HCT116 (cell line): Measurements from ENCODE around the gene TEX101. TPM values are rescaled to one million over a fixed set of nuclear protein-coding genes. Genes with fewer than 3 reads are reported as not detected.
"Not testable (repeated sequence)": the region's sequence is repeated elsewhere in the genome, so short reads cannot be mapped to it uniquely, and the experiment has no call there.

Source experiments
- ATAC-seq: fragments of 200-7000 bp; cut with Tn5 transposase; 2 replicates; pipeline ENCODE4 v1.9.1; 2020; ENCODE audit warnings: mild to moderate bottlenecking, moderate library complexity
- BruUV-seq: library from RNA; stranded (reverse); fragments of 400-500 nt; replicated peaks from 2 replicates; lab custom pipeline; 2021; lab: Mats Ljungman, UMichigan
- CTCF ChIA-PET: fragments of 300-600 bp; sonication (Branson Sonifier 250); formaldehyde crosslinking; loops from one replicate; lab custom pipeline; 2021; ENCODE audit warnings: antibody characterized with exemption; lab: Charles Lee
- POLR2A ChIA-PET: fragments of 300-600, 350-600 bp; sonication (Branson Sonifier 250); formaldehyde crosslinking; loops from one replicate; lab custom pipeline; 2021; ENCODE audit warnings: antibody characterized with exemption; lab: Charles Lee
- RAD21 ChIA-PET, 2 experiments: fragments of 300-600 bp; sonication (Branson Sonifier 250); formaldehyde crosslinking; loops; one replicate each; lab custom pipeline; 2023; ENCODE audit warnings: low total read pairs in 2 of 2; ENCODE audit not compliant: uncharacterized antibody in 2 of 2, unreplicated experiment in 2 of 2, low non-redundant PET in 1 of 2; lab: Charles Lee
- DNase-seq: peaks from one replicate; pipeline ENCODE4 v3.0.0-alpha.2; 2010; ENCODE audit warnings: low read depth, low spot score
- H2AFZ ChIP-seq: fragments of 200-600 bp; shearing (Covaris generic), sonication (generic); 2 replicates; pipeline ENCODE4 v1.6.1; 2017; ENCODE audit warnings: low read depth, mixed run types, mixed read lengths, antibody characterized with exemption, low read length; ENCODE audit not compliant: poor library complexity, severe bottlenecking
- H3K27ac ChIP-seq: 2 replicates; pipeline ENCODE4 v1.5.1; 2012; ENCODE audit warnings: low read depth, low read length
- H3K27me3 ChIP-seq: fragments of 200-600 bp; sonication (generic); 2 replicates; pipeline ENCODE4 v1.6.1; 2016; ENCODE audit warnings: mixed run types, low read length, mixed read lengths; ENCODE audit not compliant: insufficient read depth
- H3K36me3 ChIP-seq, 2 experiments: fragments of 200-500 bp in 1 of 2; fragments of 200-600 bp in 1 of 2; sonication (Bioruptor generic) in 1 of 2; sonication (generic) in 1 of 2; 2 replicates each; pipeline versions ENCODE4 v1.5.1 to v1.6.1; 2014 to 2016; ENCODE audit warnings: low read length in 2 of 2, inconsistent platforms in 1 of 2, mixed read lengths in 1 of 2, mixed run types in 1 of 2; ENCODE audit not compliant: insufficient read depth in 2 of 2, control insufficient read depth in 1 of 2
- H3K4me1 ChIP-seq, 2 experiments: fragments of 200-600 bp in 1 of 2; sonication (generic) in 1 of 2; 2 replicates each; pipeline versions ENCODE4 v1.5.1 to v1.6.1; 2012 to 2017; ENCODE audit warnings: low read length in 2 of 2, inconsistent platforms in 1 of 2, mild to moderate bottlenecking in 1 of 2, mixed read lengths in 1 of 2, mixed run types in 1 of 2, moderate library complexity in 1 of 2; ENCODE audit not compliant: insufficient read depth in 2 of 2, control insufficient read depth in 1 of 2
- H3K4me2 ChIP-seq: fragments of 200-600 bp; sonication (generic); 2 replicates; pipeline ENCODE4 v1.6.1; 2017; ENCODE audit warnings: mixed run types, low read length, mixed read lengths
- H3K4me3 ChIP-seq, 2 experiments: fragments of 200-600 bp in 1 of 2; sonication (generic) in 1 of 2; replicated peaks in 1 of 2; 2 replicates each; pipeline ENCODE4 v1.5.1; 2011 to 2016; ENCODE audit warnings: low read length in 2 of 2, control low read depth in 1 of 2, low read depth in 1 of 2, mild to moderate bottlenecking in 1 of 2, mixed read lengths in 1 of 2, mixed run types in 1 of 2
- H3K79me2 ChIP-seq: fragments of 200-600 bp; sonication (generic); 2 replicates; pipeline ENCODE4 v1.6.1; 2017; ENCODE audit warnings: mild to moderate bottlenecking, mixed run types, low read length, moderate library complexity, mixed read lengths; ENCODE audit not compliant: insufficient read depth
- H3K9ac ChIP-seq: fragments of 200-600 bp; sonication (generic); 2 replicates; pipeline ENCODE4 v1.6.1; 2016; ENCODE audit warnings: low read length, mixed read lengths
- H3K9me2 ChIP-seq: fragments of 200-600 bp; sonication (generic), shearing (Covaris generic); 2 replicates; pipeline ENCODE4 v1.6.1; 2017; ENCODE audit warnings: mixed run types, mild to moderate bottlenecking, moderate library complexity; ENCODE audit not compliant: insufficient read depth
- H3K9me3 ChIP-seq, 2 experiments: fragments of 200-500 bp in 1 of 2; fragments of 200-600 bp in 1 of 2; sonication (Bioruptor generic) in 1 of 2; sonication (generic) in 1 of 2; 2 replicates each; pipeline ENCODE4 v1.6.1; 2014 to 2017; ENCODE audit warnings: low read length in 2 of 2, mixed read lengths in 2 of 2, inconsistent platforms in 1 of 2, low read depth in 1 of 2, mild to moderate bottlenecking in 1 of 2, mixed run types in 1 of 2, moderate library complexity in 1 of 2; ENCODE audit not compliant: control insufficient read depth in 1 of 2, insufficient read depth in 1 of 2
- H4K20me1 ChIP-seq: fragments of 200-600 bp; sonication (generic), shearing (Covaris generic); 2 replicates; pipeline ENCODE4 v1.6.1; 2017; ENCODE audit warnings: mixed run types, mild to moderate bottlenecking, moderate library complexity; ENCODE audit not compliant: insufficient read depth
- CBX3 ChIP-seq: IDR thresholded peaks from 2 replicates; pipeline ENCODE4 v1.6.1; 2012; ENCODE audit warnings: low read depth
- CEBPB ChIP-seq: IDR thresholded peaks from 2 replicates; pipeline ENCODE4 v1.6.1; 2012; ENCODE audit warnings: low read depth
- ELF1 ChIP-seq: IDR thresholded peaks from 2 replicates; pipeline ENCODE4 v1.6.1; 2012; ENCODE audit warnings: low read depth, borderline replicate concordance
- EZH2phosphoT487 ChIP-seq: fragments of 200-600 bp; IDR thresholded peaks from 2 replicates; pipeline ENCODE4 v1.6.1; 2018; ENCODE audit warnings: antibody characterized with exemption, borderline replicate concordance
- FOSL1 ChIP-seq: IDR thresholded peaks from 2 replicates; pipeline ENCODE4 v1.6.1; 2012; ENCODE audit warnings: low read depth
- JUND ChIP-seq: IDR thresholded peaks from 2 replicates; pipeline ENCODE4 v1.6.1; 2012
- POLR2A ChIP-seq: IDR thresholded peaks from 2 replicates; pipeline ENCODE4 v1.7.0; 2011; ENCODE audit warnings: borderline replicate concordance; ENCODE audit not compliant: insufficient read depth, insufficient read length; ENCODE audit errors: extremely low read depth
- RAD21 ChIP-seq: IDR thresholded peaks from 2 replicates; pipeline ENCODE4 v1.6.1; 2012; ENCODE audit warnings: low read depth, mild to moderate bottlenecking
- SP1 ChIP-seq: IDR thresholded peaks from 2 replicates; pipeline ENCODE4 v1.6.1; 2012; ENCODE audit warnings: low read depth
- intact Hi-C: fragments of 100-400 bp; cut with micrococcal nuclease; formaldehyde crosslinking; loops from 2 replicates; pipeline ENCODE4 v1.10.0; 2022
- total RNA-seq: library from RNA; stranded (reverse); gene quantifications from one replicate; pipeline ENCODE4 v1.2.1, GENCODE V29; 2021; ENCODE audit not compliant: unreplicated experiment
- TF ChIP-seq, protein P1 (sequence below): IDR thresholded peaks from 2 replicates; pipeline ENCODE4 v1.6.1; 2012
- TF ChIP-seq, protein P2 (sequence below): IDR thresholded peaks from 2 replicates; pipeline ENCODE4 v1.6.1; 2012; ENCODE audit warnings: low read depth
- TF ChIP-seq, protein P3 (sequence below): IDR thresholded peaks from 2 replicates; pipeline ENCODE4 v1.6.1; 2011; ENCODE audit warnings: mild to moderate bottlenecking, low read length, moderate library complexity; ENCODE audit not compliant: insufficient replicate concordance; ENCODE audit errors: extremely low read depth

Gene TEX101
- total RNA-seq, 1 experiment from 2014 or later: not detected

DNA sequence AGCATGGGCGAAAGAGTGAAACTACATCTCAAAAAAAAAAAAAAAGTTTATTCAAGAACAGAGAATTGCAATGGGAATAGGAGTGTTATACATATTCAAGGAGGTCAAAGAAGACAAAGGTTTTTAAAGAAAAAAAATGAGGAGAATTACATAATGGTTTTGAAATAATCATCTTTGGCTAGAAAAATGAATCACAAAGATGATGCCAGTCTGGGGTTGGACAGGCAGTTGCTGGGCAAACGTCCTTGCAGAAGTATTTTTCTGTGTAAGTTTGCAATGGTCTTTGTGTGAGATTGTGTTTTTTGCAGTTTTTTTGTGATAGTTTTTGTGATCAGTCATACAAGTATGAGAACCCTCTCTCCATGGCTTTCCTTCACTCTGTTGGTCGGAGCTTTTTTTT is 27.0 kb downstream of the TEX101 start (continued):
- TF ChIP-seq FOSL1: no peak
- no peak for TF ChIP-seq ELF1
- TF ChIP-seq JUND: no peak

DNA sequence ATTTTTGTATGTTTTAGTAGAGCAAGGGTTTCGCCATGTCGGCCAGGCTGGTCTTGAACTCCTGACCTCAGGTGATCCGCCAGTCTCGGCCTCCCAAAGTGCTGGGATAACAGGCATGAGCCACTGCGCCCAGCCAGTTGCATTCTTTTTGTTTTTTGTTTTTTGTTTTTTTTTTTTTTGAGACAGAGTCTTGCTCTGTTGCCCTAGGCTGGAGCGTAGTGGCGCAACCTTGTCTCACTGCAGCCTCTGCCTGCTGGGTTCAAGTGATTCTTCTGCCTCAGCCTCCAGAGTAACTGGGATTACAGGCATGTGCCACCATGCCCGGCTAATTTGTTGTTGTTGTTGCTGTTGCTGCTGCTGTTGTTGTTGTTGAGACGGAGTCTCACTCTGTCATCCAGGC is 29.4 kb downstream of the TEX101 start:
- H3K4me2 ChIP-seq, H2AFZ ChIP-seq, H3K36me3 ChIP-seq, H3K4me1 ChIP-seq, H3K4me3 ChIP-seq, RAD21 ChIA-PET, POLR2A ChIA-PET, H3K27me3 ChIP-seq, H3K79me2 ChIP-seq, intact Hi-C loops, ATAC-seq, BruUV-seq, H3K9me3 ChIP-seq, H3K27ac ChIP-seq, H3K9ac ChIP-seq, H4K20me1 ChIP-seq, H3K9me2 ChIP-seq, DNase-seq: not testable (repeated sequence)
- CTCF ChIA-PET: interaction anchor here (0.7 to 5.2 kb wide), 3 partner anchors 20 to 152 kb away, joined by 3 to 225 read pairs (median 4); partner anchors contain the start of genes IRGQ and ZNF576

DNA sequence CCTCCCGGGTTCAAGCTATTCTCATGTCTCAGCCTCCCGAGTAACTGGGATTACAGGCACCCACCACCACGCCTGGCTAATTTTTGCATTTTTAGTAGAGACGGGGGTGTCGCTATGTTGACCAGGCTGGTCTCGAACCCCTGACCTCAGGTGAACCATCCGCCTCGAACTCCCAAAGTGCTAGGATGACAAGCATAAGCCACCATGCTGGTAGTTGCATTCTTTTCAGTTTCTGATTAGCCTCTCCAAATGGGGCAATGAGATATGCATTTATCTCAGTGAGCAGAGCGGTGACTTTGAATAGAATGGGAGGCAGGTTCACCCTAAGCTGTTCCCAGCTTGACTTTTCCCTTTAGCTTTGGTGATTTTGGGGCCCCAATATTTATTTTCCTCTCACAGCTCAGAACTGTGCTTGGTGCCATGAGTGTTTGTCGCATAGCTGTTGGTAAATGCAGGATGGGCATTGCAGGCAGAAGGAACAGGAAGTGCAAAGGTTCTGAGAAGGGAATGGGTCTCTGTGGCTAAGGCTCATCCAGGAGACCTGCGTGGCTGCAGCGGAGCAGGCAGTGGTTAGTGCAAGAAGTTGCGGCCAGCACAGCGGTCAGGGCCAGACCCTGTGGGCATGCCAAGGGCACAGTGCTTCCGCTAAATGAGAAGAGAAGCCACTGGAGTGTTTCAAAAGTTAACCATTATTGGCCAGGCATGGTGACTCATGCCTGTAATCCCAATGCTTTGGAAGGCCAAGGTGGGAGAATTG is 30.0 kb downstream of the TEX101 start:
- BruUV-seq: no TSS peak
- peaks cover 0 to 3% of the 10 kb centered on the region in 2 experiments; a peak in 1 of 4 replicates for H3K4me1 ChIP-seq
- no peak overlapping the region for H3K4me2 ChIP-seq
- no peak overlapping the region for H3K9ac ChIP-seq
- H3K4me3 ChIP-seq: no peak overlapping the region
- no peaks in the 10 kb centered on the region for H3K27me3 ChIP-seq
- H3K79me2 ChIP-seq: no peaks in the 10 kb centered on the region
- ChIA-PET POLR2A (no interaction called here), RAD21 (no interaction called here), CTCF (interaction anchor here (0.7 to 5.2 kb wide), 3 partner anchors 19 to 151 kb away, joined by 3 to 225 read pairs (median 4); partner anchors contain the start of genes IRGQ and ZNF576)
- H3K9me2 ChIP-seq: no peaks in the 10 kb centered on the region
- intact Hi-C loops: no loop called here
- H3K9me3 ChIP-seq: no peaks in the 10 kb centered on the region; a peak in 1 of 4 replicates
- H4K20me1 ChIP-seq: no peaks in the 10 kb centered on the region
- H3K36me3 ChIP-seq: no peaks in the 10 kb centered on the region
- H3K27ac ChIP-seq: no peak overlapping the region
- DNase-seq (no peak), ATAC-seq (no peak)
- no peak overlapping the region for H2AFZ ChIP-seq
- no peak for TF ChIP-seq CBX3
- TF ChIP-seq, protein P1, sequence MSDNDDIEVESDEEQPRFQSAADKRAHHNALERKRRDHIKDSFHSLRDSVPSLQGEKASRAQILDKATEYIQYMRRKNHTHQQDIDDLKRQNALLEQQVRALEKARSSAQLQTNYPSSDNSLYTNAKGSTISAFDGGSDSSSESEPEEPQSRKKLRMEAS: no peak
- no peak for TF ChIP-seq EZH2phosphoT487
- TF ChIP-seq, protein P2, sequence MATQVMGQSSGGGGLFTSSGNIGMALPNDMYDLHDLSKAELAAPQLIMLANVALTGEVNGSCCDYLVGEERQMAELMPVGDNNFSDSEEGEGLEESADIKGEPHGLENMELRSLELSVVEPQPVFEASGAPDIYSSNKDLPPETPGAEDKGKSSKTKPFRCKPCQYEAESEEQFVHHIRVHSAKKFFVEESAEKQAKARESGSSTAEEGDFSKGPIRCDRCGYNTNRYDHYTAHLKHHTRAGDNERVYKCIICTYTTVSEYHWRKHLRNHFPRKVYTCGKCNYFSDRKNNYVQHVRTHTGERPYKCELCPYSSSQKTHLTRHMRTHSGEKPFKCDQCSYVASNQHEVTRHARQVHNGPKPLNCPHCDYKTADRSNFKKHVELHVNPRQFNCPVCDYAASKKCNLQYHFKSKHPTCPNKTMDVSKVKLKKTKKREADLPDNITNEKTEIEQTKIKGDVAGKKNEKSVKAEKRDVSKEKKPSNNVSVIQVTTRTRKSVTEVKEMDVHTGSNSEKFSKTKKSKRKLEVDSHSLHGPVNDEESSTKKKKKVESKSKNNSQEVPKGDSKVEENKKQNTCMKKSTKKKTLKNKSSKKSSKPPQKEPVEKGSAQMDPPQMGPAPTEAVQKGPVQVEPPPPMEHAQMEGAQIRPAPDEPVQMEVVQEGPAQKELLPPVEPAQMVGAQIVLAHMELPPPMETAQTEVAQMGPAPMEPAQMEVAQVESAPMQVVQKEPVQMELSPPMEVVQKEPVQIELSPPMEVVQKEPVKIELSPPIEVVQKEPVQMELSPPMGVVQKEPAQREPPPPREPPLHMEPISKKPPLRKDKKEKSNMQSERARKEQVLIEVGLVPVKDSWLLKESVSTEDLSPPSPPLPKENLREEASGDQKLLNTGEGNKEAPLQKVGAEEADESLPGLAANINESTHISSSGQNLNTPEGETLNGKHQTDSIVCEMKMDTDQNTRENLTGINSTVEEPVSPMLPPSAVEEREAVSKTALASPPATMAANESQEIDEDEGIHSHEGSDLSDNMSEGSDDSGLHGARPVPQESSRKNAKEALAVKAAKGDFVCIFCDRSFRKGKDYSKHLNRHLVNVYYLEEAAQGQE: no peak
- no peak for TF ChIP-seq SP1
- no peak for TF ChIP-seq CEBPB
- TF ChIP-seq RAD21: no peak
- TF ChIP-seq JUND: no peak
- TF ChIP-seq POLR2A: no peak
- TF ChIP-seq, protein P3, sequence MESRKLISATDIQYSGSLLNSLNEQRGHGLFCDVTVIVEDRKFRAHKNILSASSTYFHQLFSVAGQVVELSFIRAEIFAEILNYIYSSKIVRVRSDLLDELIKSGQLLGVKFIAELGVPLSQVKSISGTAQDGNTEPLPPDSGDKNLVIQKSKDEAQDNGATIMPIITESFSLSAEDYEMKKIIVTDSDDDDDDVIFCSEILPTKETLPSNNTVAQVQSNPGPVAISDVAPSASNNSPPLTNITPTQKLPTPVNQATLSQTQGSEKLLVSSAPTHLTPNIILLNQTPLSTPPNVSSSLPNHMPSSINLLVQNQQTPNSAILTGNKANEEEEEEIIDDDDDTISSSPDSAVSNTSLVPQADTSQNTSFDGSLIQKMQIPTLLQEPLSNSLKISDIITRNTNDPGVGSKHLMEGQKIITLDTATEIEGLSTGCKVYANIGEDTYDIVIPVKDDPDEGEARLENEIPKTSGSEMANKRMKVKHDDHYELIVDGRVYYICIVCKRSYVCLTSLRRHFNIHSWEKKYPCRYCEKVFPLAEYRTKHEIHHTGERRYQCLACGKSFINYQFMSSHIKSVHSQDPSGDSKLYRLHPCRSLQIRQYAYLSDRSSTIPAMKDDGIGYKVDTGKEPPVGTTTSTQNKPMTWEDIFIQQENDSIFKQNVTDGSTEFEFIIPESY: no peak
